Measurements from ENCODE around the gene GORAB. TPM values are rescaled to one million over a fixed set of nuclear protein-coding genes. Genes with fewer than 3 reads are reported as not detected.

Gene GORAB
- total RNA-seq (2013; cell fraction: nucleolus; rRNA removed): 56.4 and 59.5 TPM in 2 replicates
- total RNA-seq (2014; rRNA removed) (11.5 and 11.8 TPM in 2 replicates), total RNA-seq (2014; rRNA removed; fragmentation: Illumina TruSeq; extraction: Trizol) (10.5 and 13.0 TPM in 2 replicates), total RNA-seq (2021) (9.0 and 10.2 TPM in 2 replicates), polyA plus RNA-seq (2011; rRNA removed) (38.6 and 50.8 TPM in 2 replicates), polyA plus RNA-seq (2014; fragmentation: Illumina TruSeq; extraction: Trizol) (15.9 and 16.2 TPM in 2 replicates), polyA plus RNA-seq (2014; fragmentation: Nextera tagmentation; extraction: Ambion mirVana) (1 to 10 TPM; 5.5 to 7.6 TPM), polyA plus RNA-seq (2014; rRNA removed) (11.4 and 12.8 TPM in 2 replicates), polyA plus RNA-seq (2016; fragmentation: Nextera tagmentation; extraction: Ambion mirVana) (1 to 10 TPM; 9.3 to 9.7 TPM), polyA minus RNA-seq (2011; rRNA and poly(A)+ RNA removed) (20.6 and 24.1 TPM in 2 replicates), Bru-seq, nascent RNA (percentile 95 among the genes with signal in this experiment), BruChase-seq, experiment 1, labeled RNA remaining after a 6-hour chase (percentile 80 among the genes with signal in this experiment), BruChase-seq, experiment 2, labeled RNA remaining after a 2-hour chase (percentile 84 among the genes with signal in this experiment)
- 6.6 TPM for polyA plus RNA-seq (2011; ENCODE audit: low read depth)
- polyA plus RNA-seq (2011; cell fraction: cytosol; rRNA removed): 11.3 and 11.4 TPM in 2 replicates
- polyA plus RNA-seq (2011; cell fraction: nucleus; rRNA removed): 37.0 and 52.2 TPM in 2 replicates
- polyA plus RNA-seq (2012): 9.5 and 10.7 TPM in 2 replicates
- 8.9 and 9.2 TPM in 2 replicates for polyA minus RNA-seq (2011; cell fraction: cytosol; rRNA and poly(A)+ RNA removed)
- polyA minus RNA-seq (2011; cell fraction: nucleus; rRNA and poly(A)+ RNA removed): 28.0 and 33.8 TPM in 2 replicates
- long read RNA-seq, experiment 1, transcript GORAB-202 (5 exons, 2,189 nt): major isoform, 6 of 8 reads
- long read RNA-seq, experiment 1, partial matches to known transcripts: 0 of 8 reads
- long read RNA-seq, experiment 1, other reads (novel, unspliced or antisense): 1 of 8 reads
- long read RNA-seq, experiment 2, transcript GORAB-202 (5 exons, 2,189 nt): major isoform, 58 of 114 reads
- long read RNA-seq, experiment 2, partial matches to known transcripts: 11 of 114 reads
- long read RNA-seq, experiment 2, other reads (novel, unspliced or antisense): 41 of 114 reads

DNA sequence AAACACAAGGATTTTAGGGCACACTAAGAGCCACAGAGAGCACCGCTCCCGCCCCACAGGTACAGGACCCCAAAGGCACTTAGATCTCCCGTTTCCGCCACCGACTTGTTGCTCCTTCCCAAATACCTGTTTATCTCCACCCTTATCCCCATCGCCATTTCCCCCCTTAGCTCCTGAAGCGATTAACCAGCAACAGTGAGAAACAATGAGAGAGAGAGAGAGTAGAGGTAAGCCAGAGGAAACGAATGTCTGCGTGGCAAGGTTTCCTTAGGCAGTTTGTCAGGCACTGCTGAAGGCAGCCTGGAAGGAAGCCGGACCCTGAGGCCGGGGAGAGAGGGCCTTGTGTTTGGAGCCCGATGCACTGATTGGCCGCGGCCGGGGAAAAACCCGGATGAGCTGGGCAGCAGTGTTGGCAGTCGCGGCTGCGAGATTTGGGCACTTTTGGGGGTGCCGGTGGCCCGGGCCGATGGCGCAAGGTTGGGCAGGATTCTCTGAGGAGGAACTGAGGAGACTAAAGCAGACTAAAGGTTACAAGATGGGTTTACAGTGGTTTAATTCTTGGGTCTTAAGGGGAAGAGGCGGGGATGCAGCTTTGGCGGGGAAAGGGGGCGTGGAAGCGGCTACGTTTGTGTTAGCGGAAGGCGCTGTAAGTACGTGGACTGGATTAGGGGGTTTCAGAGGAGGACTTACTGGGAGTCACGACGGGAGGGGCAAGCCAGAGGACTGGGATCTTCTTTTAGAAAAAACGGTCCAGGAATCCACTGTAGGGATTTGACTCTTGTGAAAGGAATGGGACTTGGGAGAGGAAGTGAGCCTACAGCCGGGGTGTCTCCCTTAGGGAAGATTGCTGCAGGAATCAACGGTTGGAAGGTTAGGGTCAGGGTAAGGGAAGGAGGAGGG lies at the start of gene GORAB:
Gene GORAB, plus strand, starts transcription at position 409 of the 900 bp plus-strand sequence. Its CDS starts 58 bp downstream, at position 467.
- POLR2A ChIA-PET: interaction anchor here (0.6 to 2.5 kb wide), 12 partner anchors 10 to 461 kb away, joined by 3 to 10 read pairs (median 4); partner anchors contain the start of gene KIFAP3
- Histone ChIP-seq H3K4me2 (ENCODE audit: control insufficient read depth, insufficient read depth) (peak within 1 kb of the TSS; percentile 64), H3K27me3 (replicated peaks in 1 of 2; ENCODE audit: control insufficient read depth in 2 of 2, insufficient read depth in 2 of 2, low read length in 1 of 2) (no peaks in the 10 kb centered on the region), H3K36me3 (ENCODE audit: control insufficient read depth in 2 of 2, insufficient read depth in 2 of 2, low read length in 1 of 2) (no peaks in the 10 kb centered on the region), H3K79me2 (ENCODE audit: control insufficient read depth, insufficient read depth, low read length) (peaks cover 37% of the 10 kb centered on the region), H3K4me3 (peak within 1 kb of the TSS; percentile 85), H3K27ac (ENCODE audit: control insufficient read depth, insufficient read depth) (peak within 1 kb of the TSS; percentile 99), H3K9ac (ENCODE audit: control insufficient read depth, insufficient read depth, low read length) (peak within 1 kb of the TSS; percentile 99), H3K4me1 (ENCODE audit: control insufficient read depth, insufficient read depth, low read length) (no peaks in the 10 kb centered on the region), H4K20me1 (ENCODE audit: control insufficient read depth, insufficient read depth) (no peaks in the 10 kb centered on the region), H3K9me3 (replicated peaks; ENCODE audit: control insufficient read depth, insufficient read depth, low read length) (no peaks in the 10 kb centered on the region), H2AFZ (ENCODE audit: control insufficient read depth, low read depth, low read length) (peak within 1 kb of the TSS; percentile 100)
- peak; percentile 94 for ATAC-seq
- no TSS peak for BruUV-seq (replicated peaks)
- WGBS (ENCODE audit: insufficient coverage, insufficient replicate concordance, low lambda C conversion rate, missing lambda C conversion rate): 2% methylated on average over 35 of the region's 36 CpGs
- intact Hi-C loops (cut with micrococcal nuclease; ENCODE audit: unreplicated experiment) (loop anchor here (5.0 to 10.0 kb wide), 5 partner anchors 307 to 827 kb away; partner anchors contain the start of gene SCYL3), in situ Hi-C loops (cut with MboI) (loop anchor here (5.0 to 10.0 kb wide), 2 partner anchors 457 to 615 kb away; partner anchors contain the start of gene KIFAP3)
- peak; percentile 82 for DNase-seq (ENCODE audit: low read depth, low spot score)
- RAD21 ChIA-PET (ENCODE audit: unreplicated experiment): interaction anchor here (0.5 to 4.7 kb wide), 16 partner anchors 8 to 464 kb away, joined by 3 to 41 read pairs (median 3); no protein-coding TSS in a partner anchor
- SMC1A ChIA-PET (ENCODE audit: uncharacterized antibody, unreplicated experiment): interaction anchor here (0.7 to 6.3 kb wide), 11 partner anchors 9 to 461 kb away, joined by 3 to 47 read pairs (median 4); partner anchors contain the start of gene KIFAP3
- FAIRE-seq: peak; percentile 91
- CTCF ChIA-PET: interaction anchor here (0.7 to 1.6 kb wide), 5 partner anchors 9 to 200 kb away, joined by 3 to 4 read pairs (median 3); no protein-coding TSS in a partner anchor
- TF ChIP-seq TBL1XR1 (IDR thresholded peaks at IDR 0.05; ENCODE audit: low read depth, low read length) (peak; percentile 82; the same call in 1 of the 2 replicates), EZH2 (IDR thresholded peaks at IDR 0.05; ENCODE audit: borderline replicate concordance, control insufficient read depth, low read depth, low read length) (no peak), IRF4 (IDR thresholded peaks at IDR 0.05; ENCODE audit: low read depth, low read length) (peak; percentile 44; the same call in 1 of the 2 replicates), EGR1 (IDR thresholded peaks at IDR 0.05; ENCODE audit: borderline replicate concordance in 1 of 2, low read depth in 2 of 2, low read length in 2 of 2) (0 out of 3 replicates have a peak, but pooled peaks of 1 of the 2 experiments have one; percentile 8), KLF5 (IDR thresholded peaks at IDR 0.05; ENCODE audit: partially characterized antibody) (peak; percentile 46), BMI1 (IDR thresholded peaks at IDR 0.05; ENCODE audit: borderline replicate concordance) (no peak), CUX1 (IDR thresholded peaks at IDR 0.05; ENCODE audit: insufficient replicate concordance, low read depth, low read length) (no peak)
- TF ChIP-seq, protein P1, sequence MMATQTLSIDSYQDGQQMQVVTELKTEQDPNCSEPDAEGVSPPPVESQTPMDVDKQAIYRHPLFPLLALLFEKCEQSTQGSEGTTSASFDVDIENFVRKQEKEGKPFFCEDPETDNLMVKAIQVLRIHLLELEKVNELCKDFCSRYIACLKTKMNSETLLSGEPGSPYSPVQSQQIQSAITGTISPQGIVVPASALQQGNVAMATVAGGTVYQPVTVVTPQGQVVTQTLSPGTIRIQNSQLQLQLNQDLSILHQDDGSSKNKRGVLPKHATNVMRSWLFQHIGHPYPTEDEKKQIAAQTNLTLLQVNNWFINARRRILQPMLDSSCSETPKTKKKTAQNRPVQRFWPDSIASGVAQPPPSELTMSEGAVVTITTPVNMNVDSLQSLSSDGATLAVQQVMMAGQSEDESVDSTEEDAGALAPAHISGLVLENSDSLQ (IDR thresholded peaks at IDR 0.05): 0 out of 2 replicates have a peak, but pooled peaks have one; percentile 35
